ENCODE measurements around the gene HYDIN.

GRCh38 chr16:70770291-70770625, 460.3 kb downstream of the HYDIN start:
- TF ChIP-seq, protein P1, sequence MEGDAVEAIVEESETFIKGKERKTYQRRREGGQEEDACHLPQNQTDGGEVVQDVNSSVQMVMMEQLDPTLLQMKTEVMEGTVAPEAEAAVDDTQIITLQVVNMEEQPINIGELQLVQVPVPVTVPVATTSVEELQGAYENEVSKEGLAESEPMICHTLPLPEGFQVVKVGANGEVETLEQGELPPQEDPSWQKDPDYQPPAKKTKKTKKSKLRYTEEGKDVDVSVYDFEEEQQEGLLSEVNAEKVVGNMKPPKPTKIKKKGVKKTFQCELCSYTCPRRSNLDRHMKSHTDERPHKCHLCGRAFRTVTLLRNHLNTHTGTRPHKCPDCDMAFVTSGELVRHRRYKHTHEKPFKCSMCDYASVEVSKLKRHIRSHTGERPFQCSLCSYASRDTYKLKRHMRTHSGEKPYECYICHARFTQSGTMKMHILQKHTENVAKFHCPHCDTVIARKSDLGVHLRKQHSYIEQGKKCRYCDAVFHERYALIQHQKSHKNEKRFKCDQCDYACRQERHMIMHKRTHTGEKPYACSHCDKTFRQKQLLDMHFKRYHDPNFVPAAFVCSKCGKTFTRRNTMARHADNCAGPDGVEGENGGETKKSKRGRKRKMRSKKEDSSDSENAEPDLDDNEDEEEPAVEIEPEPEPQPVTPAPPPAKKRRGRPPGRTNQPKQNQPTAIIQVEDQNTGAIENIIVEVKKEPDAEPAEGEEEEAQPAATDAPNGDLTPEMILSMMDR (IDR thresholded peaks at IDR 0.05), result no peak
- TF ChIP-seq POLR2A (IDR thresholded peaks at IDR 0.05), result no peak
- TF ChIP-seq POLR2AphosphoS5 (IDR thresholded peaks at IDR 0.05), result no peak
- no peak for TF ChIP-seq EP300 (IDR thresholded peaks at IDR 0.05; ENCODE audit: low read depth)
